Measurements from ENCODE around the gene ESYT3.
"Not testable (repeated sequence)": the region's sequence is repeated elsewhere in the genome, so short reads cannot be mapped to it uniquely, and the experiment has no call there.

The ESYT3 gene

DNA sequence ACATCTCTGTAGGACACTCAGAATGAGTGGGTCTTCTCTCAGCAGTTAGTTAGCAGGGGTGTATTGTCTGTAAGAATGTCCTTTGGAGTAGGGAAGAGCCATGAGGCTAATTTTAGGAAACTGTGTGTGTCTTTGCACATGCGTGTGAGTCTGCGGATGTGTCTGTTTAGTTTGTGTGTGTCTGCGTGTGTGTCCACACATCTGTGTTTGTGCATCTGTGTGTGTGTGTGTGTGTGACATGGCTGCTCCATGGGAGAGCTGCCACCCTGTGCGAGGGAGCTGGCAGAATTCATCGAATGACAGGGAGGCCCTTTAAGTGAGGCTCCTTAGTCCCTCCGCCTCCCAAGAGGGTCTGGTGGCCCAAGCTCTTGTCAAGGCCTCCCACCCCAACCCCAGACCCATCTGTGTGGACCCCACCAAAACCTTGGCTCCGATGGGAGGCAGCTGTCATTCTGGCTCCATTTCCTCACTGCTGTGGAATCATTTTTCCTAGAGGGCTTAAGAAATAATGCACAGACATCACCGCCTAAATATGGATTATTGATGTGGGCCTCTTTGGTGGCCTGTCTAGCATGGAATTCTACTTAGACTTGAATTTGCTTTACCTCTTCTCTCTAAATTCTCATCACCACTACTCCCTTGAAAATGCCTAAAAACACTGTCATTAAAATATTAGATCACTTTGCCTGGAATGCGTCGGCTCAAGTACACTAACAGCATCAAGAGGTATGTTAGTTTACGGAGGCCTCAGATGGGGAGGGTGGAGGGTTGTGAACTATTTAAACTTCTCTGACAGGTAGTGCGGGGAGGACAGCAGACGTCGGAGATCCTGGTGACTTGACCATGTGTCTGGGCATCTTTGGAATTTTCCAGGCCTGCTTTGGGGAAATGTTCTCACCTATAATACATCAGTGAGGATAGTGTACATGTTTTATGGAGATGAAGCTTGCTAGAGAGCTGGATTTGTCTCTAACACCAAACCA lies 9.4 kb downstream of the ESYT3 start:
- DNase-seq (ENCODE audit: low spot score): no peak

DNA sequence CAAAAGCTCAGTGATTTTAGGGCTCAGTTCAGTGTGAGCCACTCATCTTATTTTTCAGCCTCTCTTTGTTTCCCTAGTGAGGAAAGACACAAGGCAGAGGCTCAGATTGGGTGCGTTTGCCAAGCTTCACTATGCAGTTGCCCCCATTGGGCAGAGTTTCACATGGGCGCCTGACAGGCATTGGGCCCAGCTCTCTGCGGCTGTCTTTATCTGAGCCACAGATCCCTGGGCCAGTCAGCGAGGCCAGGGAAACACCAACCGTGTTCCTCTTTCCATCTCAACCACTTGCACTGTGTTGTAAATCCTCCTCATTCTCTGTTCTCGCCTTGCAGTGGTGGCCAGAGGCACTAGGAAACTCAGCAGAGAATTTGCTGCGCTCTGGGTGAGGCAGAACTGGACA lies 10.8 kb downstream of the ESYT3 start:
- no peak for DNase-seq (ENCODE audit: low spot score)

DNA sequence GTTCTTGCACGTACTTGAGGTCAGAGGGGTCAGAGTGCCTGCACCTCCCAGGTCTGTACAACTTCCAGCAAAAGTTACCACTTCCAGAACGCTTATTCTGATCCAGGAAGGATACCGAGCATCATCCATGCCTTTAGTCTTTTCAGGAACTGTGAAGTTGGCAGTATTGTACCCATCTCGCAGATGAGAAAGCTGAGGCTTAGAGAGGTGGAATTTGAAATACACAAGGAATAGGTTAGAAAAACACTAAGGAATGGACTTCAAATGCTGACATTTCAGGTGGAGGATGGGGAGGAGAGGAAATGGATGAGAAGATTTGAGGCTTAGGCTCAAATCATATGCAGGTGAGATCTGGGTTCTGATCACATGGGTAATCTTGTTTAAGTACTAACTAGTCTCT lies 11.2 kb downstream of the ESYT3 start:
- no peak for DNase-seq (ENCODE audit: low spot score)

DNA sequence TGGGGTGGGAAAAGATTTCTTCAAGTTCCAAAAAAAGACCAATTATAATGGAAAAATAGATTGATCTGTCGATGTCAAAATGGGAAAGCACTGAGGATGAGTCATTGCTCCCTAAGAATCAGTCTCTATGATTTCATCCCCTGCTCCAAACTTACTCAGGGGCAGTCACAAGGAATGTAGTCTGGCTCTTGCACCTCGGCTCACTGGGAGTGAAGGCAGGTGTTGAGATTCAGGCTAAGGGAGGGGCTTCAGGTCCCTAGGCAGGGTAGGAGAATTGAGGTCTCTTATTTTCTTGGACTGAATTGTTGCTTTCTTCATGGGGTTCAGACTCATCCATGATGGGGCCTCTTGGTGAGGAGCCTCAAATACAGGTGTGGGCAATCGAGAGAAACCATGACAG lies 14.2 kb downstream of the ESYT3 start:
- DNase-seq (ENCODE audit: low spot score): no peak

DNA sequence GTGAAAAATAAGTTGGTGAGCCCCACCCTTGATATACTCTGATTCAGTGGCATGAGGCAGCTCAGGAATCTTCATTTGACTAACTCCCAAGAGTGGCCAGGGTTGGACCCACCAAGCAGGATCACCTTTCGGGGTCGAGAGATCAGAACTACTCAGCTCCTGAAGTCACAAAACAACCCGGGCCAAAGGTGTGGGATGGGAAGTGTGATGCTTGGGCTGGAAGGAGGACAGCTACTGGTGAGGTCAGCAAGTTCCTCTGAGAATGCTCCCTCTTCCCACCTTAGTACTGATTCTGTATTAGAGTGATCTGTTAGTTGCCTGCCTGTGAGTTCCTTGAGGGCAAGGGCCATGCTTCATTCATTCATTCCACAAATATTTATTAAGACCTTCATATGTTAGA lies 15.1 kb downstream of the ESYT3 start:
- DNase-seq (ENCODE audit: low spot score): no peak

DNA sequence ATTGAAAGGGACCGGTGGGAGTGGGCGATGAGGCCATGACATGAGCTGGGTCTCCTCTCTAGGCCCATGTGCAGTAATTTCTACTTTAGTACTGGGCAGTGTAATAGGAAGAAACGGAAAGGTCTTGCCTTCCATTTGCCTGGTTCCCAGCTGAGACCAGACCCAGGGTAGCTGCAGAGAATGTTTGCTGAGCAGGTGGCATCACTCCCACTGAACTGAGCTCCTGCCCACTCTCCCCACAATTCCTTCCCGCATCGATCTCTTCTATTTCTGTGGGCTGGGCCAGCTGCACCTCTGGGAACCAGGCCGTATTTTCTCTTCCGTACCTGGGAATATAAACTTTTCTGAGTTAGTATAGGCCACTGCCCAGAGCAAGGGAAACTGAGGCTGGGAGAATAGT lies 15.8 kb downstream of the ESYT3 start:
- no peak for DNase-seq (ENCODE audit: low spot score)

DNA sequence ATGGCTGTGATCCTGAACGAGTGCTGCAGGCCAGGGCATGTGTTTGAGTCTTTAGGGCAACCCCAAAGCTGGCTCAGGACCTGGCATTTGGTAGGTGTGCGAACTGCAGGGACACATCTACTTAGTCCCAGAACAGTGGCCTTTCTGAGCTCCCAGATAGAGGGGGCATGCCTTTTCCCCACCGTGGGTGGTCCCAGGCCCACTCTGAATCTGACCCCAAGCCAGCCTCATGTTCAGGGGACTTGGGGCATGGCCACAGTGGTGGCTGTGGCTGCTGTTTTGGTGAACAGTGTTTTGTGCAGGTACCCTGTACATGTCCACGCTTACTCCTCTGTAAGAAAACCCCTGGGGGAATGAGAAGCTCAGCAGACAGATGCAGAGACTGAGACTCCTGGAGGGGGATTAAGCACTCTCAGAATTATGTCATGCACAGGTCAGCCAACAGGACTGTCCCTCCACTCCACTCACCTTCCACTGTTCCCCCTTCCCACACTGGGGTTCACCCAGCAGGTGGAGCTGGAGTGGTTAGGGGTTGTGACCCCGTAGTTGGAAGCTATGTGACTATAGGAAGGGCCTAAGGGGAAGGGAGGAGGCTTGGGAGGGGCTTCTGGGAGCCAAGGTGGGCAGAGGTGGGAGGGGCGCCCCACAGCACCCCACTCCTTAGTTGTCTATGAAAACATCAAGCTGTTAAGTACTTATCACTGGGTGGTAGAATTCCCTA lies 16.4 kb downstream of the ESYT3 start:
- no peak for DNase-seq (ENCODE audit: low spot score)

DNA sequence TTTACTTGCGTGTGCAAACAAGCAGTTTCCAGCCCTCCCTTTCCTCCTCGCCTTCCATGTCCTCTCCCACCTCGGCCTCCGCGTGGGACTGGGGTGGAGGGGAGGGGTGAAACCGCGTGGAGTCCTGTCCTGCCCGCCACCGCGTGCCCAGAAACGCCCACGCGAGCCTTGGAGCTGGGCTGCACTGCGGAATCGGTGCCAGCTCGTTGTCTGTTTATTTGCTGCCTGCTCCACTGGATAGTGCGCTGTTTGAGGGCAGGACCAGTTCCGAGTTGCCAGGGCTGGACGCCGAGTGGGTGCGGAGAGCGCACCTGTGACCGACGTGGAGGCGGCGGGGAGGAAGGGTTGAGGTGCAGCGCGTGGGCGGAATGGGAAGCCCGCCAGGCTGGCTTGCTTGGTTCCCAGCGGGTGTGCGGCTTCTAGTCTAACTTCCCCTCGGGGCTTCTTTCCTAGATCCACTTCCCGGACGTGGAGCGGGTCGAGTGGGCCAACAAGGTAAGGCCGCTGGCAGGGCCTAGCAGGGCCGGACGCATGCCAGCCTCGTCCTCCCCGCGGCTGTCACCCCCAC lies 17.3 kb downstream of the ESYT3 start:
- DNase-seq (ENCODE audit: low spot score): no peak

DNA sequence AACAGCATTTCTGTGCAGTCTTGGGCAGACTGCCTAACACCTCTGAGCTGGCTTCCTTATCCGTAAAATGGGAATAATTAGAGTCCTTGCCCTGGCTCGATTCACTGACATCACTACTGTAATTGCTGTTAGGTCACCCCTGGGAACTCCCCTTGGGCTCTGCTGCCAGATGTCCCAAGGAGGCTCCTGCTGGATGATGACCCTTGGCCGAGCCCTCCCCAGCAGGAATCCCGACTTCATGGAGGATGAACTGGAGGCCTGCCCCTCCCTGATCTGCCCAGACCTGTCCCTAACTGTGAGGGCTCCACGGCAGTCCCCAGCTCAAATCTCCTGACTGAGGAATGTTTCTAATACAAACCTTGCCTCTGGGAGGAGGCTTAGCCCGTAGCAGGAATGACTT lies 18.0 kb downstream of the ESYT3 start:
- no peak for DNase-seq (ENCODE audit: low spot score)

DNA sequence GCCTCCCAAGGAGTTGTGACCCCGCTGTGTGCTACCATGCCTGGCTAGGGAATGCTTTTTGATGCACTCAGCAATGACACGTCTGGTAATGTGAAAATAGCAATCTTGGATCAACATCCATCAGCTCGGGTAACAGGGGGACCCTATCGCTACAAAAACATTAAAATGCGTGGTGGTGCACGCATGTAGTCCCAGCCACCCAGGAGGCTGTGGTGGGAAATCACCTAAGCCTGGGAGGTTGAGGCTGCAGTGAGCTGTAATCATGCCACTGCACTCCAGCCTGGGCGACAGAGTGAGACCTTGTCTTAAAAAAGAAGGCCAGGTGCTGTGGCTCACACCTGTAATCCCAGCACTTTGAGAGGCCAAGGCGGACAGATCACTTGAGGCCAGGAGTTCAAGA lies 19.5 kb downstream of the ESYT3 start:
- DNase-seq (ENCODE audit: low spot score): not testable (repeated sequence)

DNA sequence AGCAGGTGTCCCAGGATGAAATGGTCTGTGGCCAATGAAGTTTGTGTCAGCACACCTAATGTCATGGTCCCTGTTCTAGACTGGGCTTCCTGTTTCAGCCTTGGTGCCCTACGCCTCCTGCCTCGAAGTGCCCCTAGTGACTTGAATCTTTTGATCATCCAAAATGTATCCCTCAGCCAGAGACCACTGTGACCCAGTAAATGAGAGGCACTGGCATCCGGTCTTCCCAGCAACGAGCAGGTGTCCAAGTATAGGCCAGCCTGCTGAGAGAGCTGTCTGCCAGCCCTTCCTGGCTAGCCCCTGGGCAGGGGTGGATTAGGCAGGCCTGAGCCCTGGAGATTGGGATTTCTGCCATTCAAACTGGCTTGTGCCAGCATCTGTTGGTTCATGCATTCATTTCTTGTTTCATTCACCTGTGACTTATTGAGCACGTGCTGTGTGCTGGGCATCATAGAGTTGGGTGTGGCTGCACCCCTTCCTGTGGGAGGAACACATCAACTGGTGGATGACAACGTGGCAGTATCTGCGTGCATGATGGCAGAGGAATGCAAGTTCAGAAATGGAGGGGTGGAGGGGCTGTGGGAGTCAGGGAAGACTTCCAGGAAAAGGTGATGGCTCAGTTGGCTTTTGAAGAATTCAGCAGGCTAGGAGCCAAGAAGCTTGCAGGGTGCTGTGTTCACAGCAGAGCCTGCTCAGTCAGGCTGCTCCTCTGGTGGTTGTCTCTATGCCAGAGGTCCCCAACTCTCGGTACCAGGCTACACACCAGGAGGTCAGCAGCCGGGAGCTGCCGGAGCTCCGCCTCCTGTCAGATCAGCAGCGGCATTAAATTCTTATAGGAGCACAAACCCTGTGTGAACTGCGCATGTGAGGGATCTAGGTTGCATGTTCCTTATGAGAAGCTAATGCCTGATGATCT lies 21.6 kb downstream of the ESYT3 start:
- no peak for DNase-seq (ENCODE audit: low spot score)

DNA sequence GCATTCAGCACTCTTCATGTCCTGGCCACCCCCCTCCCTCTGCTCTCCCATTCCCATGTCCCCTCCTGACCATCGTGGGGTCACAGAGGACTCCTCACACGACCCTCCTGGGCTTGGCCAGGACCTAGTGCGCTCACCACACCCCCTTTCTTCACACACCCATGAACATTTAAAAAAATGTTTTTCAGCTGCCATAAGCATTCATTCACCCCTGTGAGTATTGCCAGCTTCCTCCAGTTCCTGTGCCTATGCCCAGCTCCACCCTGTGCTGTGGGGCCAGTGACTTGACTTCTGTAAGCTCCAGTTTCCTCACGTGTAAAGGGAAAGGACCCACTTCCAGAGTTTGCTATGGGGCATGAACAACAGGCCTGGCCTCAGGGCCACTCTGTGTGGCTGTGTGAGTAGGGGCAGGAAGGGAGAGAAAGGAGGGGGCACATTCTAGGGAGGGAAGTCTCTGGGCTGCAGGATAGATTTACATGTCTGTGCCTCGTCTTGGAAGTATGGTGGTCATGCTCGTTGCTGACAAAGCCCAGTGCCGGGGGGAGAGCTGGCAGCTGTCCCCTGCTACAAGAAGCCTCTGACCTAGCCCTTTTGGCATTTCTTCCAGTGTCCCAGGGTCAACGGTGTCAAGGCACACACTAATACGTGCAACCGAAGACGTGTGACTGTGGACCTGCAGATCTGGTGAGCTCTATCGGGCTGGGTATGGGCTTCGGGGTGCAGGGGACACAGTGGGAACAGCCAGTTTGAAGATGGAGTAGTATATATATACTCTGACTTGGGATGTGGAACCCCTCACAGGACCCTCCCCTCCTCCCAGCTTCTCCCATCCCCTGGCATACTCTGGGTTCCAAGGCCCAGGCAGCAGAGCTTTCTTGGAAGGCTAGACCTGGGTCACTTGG lies 22.8 kb downstream of the ESYT3 start:
- DNase-seq (ENCODE audit: low spot score): no peak

DNA sequence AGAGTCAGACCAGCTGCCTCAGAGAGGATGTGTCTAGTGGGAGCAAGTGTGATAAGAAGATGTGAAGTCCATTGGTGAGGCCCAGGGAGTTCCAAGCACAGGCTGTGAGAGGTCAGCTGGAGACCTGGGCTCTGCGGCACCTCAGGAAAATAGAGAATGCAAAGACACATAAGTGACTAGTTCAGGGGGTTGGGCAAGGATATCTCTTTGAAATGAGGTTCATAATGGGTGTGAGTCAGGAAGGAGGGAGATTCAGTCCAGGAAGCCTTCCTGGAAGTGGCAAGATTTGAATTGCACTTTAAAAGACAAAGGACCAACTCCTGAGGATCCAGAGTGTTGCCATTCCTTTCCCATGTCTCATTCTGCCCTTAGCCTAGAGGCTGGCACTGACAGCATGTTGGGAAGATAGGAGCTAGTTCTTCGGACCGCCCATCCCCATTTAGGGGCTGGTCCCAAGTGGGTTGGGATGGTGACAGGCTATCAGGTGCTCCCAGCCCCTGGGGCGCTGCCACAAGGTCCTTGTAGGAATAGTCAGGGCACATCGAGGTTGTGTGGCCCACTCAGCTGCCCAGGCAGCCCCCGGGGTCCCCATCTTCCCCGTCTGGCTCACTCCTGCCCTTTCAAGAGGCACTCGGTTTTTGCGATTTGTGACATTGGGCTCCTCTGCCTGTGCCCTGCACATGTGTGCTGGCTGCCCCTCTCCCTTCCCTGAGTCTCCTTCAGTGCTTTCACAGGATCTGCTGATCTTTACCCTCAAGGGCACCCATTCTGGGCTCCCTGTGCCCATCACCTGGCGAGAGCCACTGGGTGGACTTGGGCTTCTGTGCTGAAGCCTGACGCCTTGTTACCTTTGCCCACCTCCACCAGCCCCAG lies 23.7 kb downstream of the ESYT3 start:
- no peak for DNase-seq (ENCODE audit: low spot score)

DNA sequence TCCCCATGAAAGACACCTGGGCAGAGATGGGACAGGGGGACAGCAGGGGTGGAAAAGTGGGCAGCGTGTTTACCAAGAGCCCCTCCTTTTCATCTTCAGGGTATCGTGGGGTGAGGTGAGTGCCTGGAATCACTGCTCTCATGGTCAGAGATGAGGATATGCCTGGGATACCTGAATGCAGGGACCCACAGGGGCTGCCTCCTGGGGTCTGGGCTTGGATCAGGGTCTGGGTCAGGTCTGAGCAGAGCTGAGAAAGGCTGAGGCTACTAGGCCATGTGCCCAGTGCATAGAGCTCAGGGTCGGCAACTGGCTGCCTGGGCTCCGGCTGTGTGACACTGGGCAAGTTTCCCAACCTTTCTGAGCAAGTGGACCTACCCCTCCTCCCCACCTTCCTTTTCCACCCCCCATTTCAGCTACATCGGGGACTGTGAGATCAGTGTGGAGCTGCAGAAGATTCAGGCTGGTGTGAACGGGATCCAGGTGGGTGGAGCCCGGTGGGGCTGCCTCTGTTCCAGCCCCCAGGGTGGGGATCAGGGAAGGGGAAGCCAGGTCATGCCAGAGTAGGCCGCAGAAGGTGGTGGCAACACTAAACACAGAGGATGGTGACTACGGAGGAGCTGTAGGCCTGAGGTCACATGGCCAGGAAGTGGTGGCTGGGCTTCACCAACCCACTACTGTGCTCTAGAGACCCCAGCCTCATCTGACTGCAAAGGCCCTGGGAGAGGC lies 24.5 kb downstream of the ESYT3 start:
- DNase-seq (ENCODE audit: low spot score): no peak

DNA sequence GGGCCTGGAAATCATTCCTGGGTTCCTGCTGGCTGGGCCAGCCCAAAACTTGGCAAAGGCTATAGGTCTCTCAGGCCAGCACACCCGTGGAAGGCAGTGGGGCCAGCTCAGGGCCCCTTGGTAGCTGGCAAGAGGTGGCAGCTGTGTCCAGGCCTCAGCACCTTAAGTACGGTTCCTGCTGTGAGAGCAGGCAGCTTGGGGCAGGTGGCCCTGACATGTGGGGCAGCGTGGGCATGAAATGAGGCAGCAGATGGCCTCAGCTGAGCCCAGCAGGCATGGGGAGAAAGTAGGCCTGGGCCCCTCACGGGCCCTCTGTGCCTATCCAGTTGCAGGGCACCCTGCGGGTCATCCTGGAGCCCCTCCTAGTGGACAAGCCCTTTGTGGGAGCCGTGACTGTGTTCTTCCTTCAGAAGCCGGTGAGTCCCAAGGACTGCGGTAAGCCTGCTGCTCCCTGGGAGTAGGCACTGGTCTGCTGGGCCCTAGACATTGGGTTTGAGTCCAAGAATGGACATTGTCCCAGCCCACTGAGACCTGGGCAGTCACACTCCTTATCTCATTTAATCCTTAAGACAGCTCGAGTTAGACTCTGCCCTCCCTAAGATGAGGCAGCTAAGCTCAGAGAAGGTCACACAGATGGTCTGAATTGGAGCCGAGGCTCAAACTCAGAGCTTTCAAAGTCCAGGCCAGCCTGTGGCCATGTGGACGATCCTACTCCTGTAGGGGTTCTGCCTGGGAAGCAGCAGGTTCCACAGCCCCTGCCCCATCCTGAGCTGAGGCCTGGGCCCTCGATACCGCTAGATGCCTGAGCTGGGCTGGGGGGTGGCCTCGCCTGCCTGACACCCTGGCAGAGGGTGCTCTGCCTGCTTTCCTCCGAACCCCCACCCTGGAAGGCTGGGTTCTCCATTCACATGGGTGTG lies 25.5 kb downstream of the ESYT3 start:
- no peak for DNase-seq (ENCODE audit: low spot score)

DNA sequence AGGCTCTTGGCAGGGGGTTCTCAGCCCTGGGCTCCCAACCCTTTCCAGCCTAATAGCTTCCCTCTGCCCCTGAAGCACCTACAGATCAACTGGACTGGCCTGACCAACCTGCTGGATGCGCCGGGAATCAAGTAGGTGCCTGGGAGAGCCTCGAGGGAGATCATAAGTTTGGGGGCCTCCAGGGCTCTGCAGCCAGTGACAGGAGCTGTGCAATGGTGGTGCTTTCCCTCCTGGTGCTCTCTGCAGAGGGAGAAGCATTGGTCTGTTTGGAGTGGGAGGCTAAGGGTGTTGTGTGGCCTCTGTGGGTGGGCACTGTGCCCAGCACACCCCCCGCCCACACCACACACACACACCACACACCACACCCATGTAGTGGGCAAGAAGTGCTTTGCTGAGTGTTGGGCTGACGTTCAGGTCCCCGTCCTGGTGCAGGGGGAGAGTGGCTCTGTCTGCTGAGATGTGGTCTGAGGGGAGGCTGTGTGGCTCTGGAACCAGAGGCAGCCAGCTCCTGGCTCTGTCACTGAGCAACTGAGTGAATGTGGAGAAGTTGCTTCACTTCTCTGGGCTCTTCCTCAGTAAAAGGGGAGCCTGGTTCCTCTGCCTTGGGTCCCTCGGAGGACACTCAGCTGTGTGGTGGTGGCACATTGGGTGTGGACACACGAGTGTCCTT lies 26.3 kb downstream of the ESYT3 start:
- no peak for DNase-seq (ENCODE audit: low spot score)

DNA sequence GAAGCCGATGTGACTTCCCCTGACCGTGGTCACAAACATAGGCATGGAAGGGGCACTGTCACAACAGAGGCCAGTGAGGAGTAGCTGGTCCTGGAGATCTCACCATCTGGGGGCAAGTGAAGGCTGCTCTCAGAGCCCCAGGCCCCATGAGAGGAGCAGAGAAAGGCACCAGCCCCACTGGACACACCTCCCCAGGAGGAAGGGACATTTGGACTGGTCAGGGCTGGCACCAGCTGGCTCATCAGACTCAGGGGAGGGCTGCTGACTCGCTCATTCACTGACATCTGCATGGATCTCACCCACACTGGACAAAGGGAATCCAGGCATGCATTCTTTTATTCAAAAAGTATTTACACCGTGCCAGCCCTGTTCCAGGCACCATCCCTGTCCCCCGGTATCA lies 26.8 kb downstream of the ESYT3 start:
- no peak for DNase-seq (ENCODE audit: low spot score)

DNA sequence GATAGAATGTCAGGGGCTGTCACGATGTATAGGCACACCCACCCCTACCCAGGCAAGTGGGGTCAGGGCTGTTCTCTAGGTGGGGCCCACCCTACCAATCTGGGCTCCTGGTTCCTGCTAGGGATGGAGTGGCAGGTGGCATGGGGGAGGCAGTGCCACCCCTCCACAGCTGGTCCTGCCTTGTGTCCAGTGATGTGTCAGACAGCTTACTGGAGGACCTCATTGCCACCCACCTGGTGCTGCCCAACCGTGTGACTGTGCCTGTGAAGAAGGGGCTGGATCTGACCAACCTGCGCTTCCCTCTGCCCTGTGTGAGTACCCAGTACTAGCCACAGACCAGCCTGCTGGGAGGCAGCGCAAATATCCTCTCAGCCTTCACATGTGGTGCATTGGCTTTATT lies 27.5 kb downstream of the ESYT3 start:
- no peak for DNase-seq (ENCODE audit: low spot score)
